Hepatocyte (in vitro differentiated cells): ENCODE data around the gene SLX4IP.

Experiments
- CTCF ChIP-seq: fragments of 200-600 bp; sonication (generic); IDR thresholded peaks from 2 replicates; pipeline ENCODE4 v1.5.1; 2016; ENCODE audit warnings: antibody characterized with exemption, mild to moderate bottlenecking; ENCODE audit not compliant: poor library complexity
- EZH2 ChIP-seq: fragments of 200-600 bp; sonication (generic); IDR thresholded peaks from 2 replicates; pipeline ENCODE4 v1.6.1; 2016; ENCODE audit warnings: antibody characterized with exemption, mild to moderate bottlenecking, borderline replicate concordance
- EZH2phosphoT487 ChIP-seq: fragments of 200-600 bp; sonication (generic); IDR thresholded peaks from one replicate; pipeline ENCODE4 v1.6.1; 2018; ENCODE audit warnings: antibody characterized with exemption, mild to moderate bottlenecking, low read depth, moderate library complexity; ENCODE audit not compliant: unreplicated experiment, severe bottlenecking

DNA sequence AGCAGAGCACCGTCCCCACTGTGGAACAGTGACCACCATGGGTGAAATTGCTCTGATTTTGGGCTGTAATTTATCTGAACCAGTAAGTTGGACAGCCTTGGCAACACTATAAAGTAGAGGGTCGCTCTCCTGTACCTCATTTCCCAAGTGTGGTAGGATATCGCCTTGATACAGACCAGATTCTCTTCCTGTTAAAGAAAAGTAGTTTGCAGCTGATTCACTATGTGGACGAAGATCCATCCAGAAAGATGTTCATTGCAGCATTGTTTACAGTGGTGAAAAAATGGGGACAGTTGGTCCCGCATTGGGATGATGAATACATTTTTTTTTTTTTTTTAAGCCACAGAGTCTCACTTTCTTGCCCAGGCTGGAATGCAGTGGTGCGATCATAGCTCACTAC, 74.3 kb downstream of the SLX4IP start:
- TF ChIP-seq EZH2 (no peak), CTCF (no peak), EZH2phosphoT487 (no peak)
